Caco-2 (cell line): ENCODE measurements around the gene SPP1. TPM values are rescaled to one million over a fixed set of nuclear protein-coding genes. Genes with fewer than 3 reads are reported as not detected.
"Not testable (repeated sequence)": the region's sequence is repeated elsewhere in the genome, so short reads cannot be mapped to it uniquely, and the experiment has no call there.

Source experiments
- BruUV-seq: library from RNA; stranded (reverse); fragments of 400-500 nt; replicated peaks from 2 replicates; lab custom pipeline; 2021; lab: Mats Ljungman, UMichigan
- CTCF ChIA-PET: fragments of 300-600 bp; sonication (Branson Sonifier 250); formaldehyde crosslinking; loops from one replicate; lab custom pipeline; 2022; ENCODE audit warnings: antibody characterized with exemption; lab: Charles Lee
- POLR2A ChIA-PET: fragments of 300-600 bp; sonication (Branson Sonifier 250); formaldehyde crosslinking; loops from one replicate; lab custom pipeline; 2022; ENCODE audit warnings: antibody characterized with exemption; lab: Charles Lee
- DNase-seq, 2 experiments: peaks; one replicate each; pipeline versions ENCODE4 v3.0.0 to v3.0.0-alpha.2; 2020 to 2022
- H3K27me3 ChIP-seq: replicated peaks from 2 replicates; pipeline ENCODE4 v1.6.0; 2011; ENCODE audit warnings: low read length; ENCODE audit not compliant: control insufficient read depth, insufficient read depth
- H3K36me3 ChIP-seq: 2 replicates; pipeline ENCODE4 v1.5.1; 2011; ENCODE audit warnings: low read length; ENCODE audit not compliant: control insufficient read depth, insufficient read depth
- H3K4me1 ChIP-seq: fragments of 250-450 bp; sonication (Bioruptor Pico); 2 replicates; pipeline ENCODE4 v1.5.1; 2020; ENCODE audit warnings: mild to moderate bottlenecking
- H3K4me3 ChIP-seq: 2 replicates; pipeline ENCODE4 v1.5.1; 2011; ENCODE audit warnings: low read depth, mild to moderate bottlenecking, control low read depth, low read length
- H3K9me3 ChIP-seq: fragments of 250-450 bp; sonication (Bioruptor Pico); 2 replicates; pipeline ENCODE4 v1.5.1; 2020; ENCODE audit warnings: mild to moderate bottlenecking, moderate library complexity
- H3K27ac Mint-ChIP-seq: one replicate; pipeline ENCODE4 v1.8.0; 2022; ENCODE audit warnings: mixed read lengths; ENCODE audit not compliant: unreplicated experiment
- H3K27me3 Mint-ChIP-seq: one replicate; pipeline ENCODE4 v1.8.0; 2022; ENCODE audit warnings: mixed read lengths; ENCODE audit not compliant: insufficient read depth, unreplicated experiment
- H3K36me3 Mint-ChIP-seq: one replicate; pipeline ENCODE4 v1.8.0; 2022; ENCODE audit warnings: mild to moderate bottlenecking, mixed read lengths; ENCODE audit not compliant: insufficient read depth, unreplicated experiment
- H3K4me1 Mint-ChIP-seq: one replicate; pipeline ENCODE4 v1.8.0; 2022; ENCODE audit warnings: low read depth, mixed read lengths; ENCODE audit not compliant: unreplicated experiment
- H3K4me3 Mint-ChIP-seq: one replicate; pipeline ENCODE4 v1.8.0; 2022; ENCODE audit warnings: mild to moderate bottlenecking, moderate library complexity, mixed read lengths; ENCODE audit not compliant: unreplicated experiment
- H3K9me3 Mint-ChIP-seq: one replicate; pipeline ENCODE4 v1.8.0; 2022; ENCODE audit warnings: mixed read lengths; ENCODE audit not compliant: unreplicated experiment
- CTCF ChIP-seq, 2 experiments: fragments of 200-600 bp in 1 of 2; IDR thresholded peaks; 1 replicate in 1 of 2; 2 replicates in 1 of 2; pipeline versions ENCODE4 v1.5.1 to v1.8.0; 2011 to 2022; ENCODE audit warnings: antibody characterized with exemption in 1 of 2, control low read depth in 1 of 2, inconsistent platforms in 1 of 2, low read depth in 1 of 2, low read length in 1 of 2, mild to moderate bottlenecking in 1 of 2, moderate library complexity in 1 of 2; ENCODE audit not compliant: insufficient read depth in 1 of 2, severe bottlenecking in 1 of 2, unreplicated experiment in 1 of 2
- intact Hi-C: fragments of 100-400 bp; cut with micrococcal nuclease; formaldehyde crosslinking; loops from one replicate; pipeline ENCODE4 v1.10.0; 2022; ENCODE audit not compliant: unreplicated experiment
- total RNA-seq: library from RNA; stranded (reverse); gene quantifications from 2 replicates; pipeline ENCODE4 v1.2.3, GENCODE V29; 2022

Gene SPP1
- total RNA-seq, 1 experiment from 2014 or later, result 0.77 TPM

GRCh38 chr4:88018466-88018865 lies 43.0 kb downstream of the SPP1 start:
- Histone ChIP-seq H3K4me1 (no peaks in the 10 kb centered on the region), H3K36me3 (no peaks in the 10 kb centered on the region), H3K9me3 (no peaks in the 10 kb centered on the region), H3K27me3 (no peaks in the 10 kb centered on the region), H3K4me3 (no peak overlapping the region)
- Mint-ChIP-seq H3K4me3 (no peak overlapping the region), H3K27me3 (no peaks in the 10 kb centered on the region), H3K36me3 (no peaks in the 10 kb centered on the region), H3K4me1 (no peaks in the 10 kb centered on the region), H3K27ac (no peak overlapping the region), H3K9me3 (no peaks in the 10 kb centered on the region)
- no TSS peak for BruUV-seq
- intact Hi-C loops, result no loop called here
- CTCF ChIA-PET, result interaction anchor here (1.0 kb wide), 1 partner anchor 36 kb away, joined by 3 read pairs; no protein-coding TSS in a partner anchor
- DNase-seq, result no peak
- POLR2A ChIA-PET, result no interaction called here
- no peak for TF ChIP-seq CTCF (IDR thresholded peaks at IDR 0.05; ENCODE audit: insufficient read depth in 1 of 2, low read depth in 1 of 2, low read length in 1 of 2, severe bottlenecking in 1 of 2, unreplicated experiment in 1 of 2)

GRCh38 chr4:88021824-88022223 lies 46.3 kb downstream of the SPP1 start:
- Mint-ChIP-seq H3K36me3 (peaks cover 9% of the 10 kb centered on the region), H3K27me3 (no peaks in the 10 kb centered on the region), H3K27ac (no peak overlapping the region), H3K9me3 (peaks cover 14% of the 10 kb centered on the region), H3K4me3 (no peak overlapping the region), H3K4me1 (no peaks in the 10 kb centered on the region)
- no peaks in the 10 kb centered on the region for H3K4me1 ChIP-seq
- no peaks in the 10 kb centered on the region for H3K27me3 ChIP-seq
- no peak overlapping the region for H3K4me3 ChIP-seq
- H3K36me3 ChIP-seq, result no peaks in the 10 kb centered on the region
- intact Hi-C loops, result no loop called here
- ChIA-PET POLR2A (no interaction called here), CTCF (no interaction called here)
- no TSS peak for BruUV-seq
- 0 out of 2 replicates have a peak, but pooled peaks cover 5% of the 10 kb centered on the region for H3K9me3 ChIP-seq
- no peak for DNase-seq
- no peak for TF ChIP-seq CTCF (IDR thresholded peaks at IDR 0.05; ENCODE audit: insufficient read depth in 1 of 2, low read depth in 1 of 2, low read length in 1 of 2, severe bottlenecking in 1 of 2, unreplicated experiment in 1 of 2)

GRCh38 chr4:88022289-88022688 lies 46.8 kb downstream of the SPP1 start:
- Histone ChIP-seq H3K4me1 (no peaks in the 10 kb centered on the region), H3K36me3 (no peaks in the 10 kb centered on the region), H3K9me3 (0 out of 2 replicates have a peak, but pooled peaks cover 5% of the 10 kb centered on the region), H3K27me3 (no peaks in the 10 kb centered on the region), H3K4me3 (no peak overlapping the region)
- POLR2A ChIA-PET, result no interaction called here
- Mint-ChIP-seq H3K36me3 (peaks cover 9% of the 10 kb centered on the region), H3K27ac (no peak overlapping the region), H3K4me3 (no peak overlapping the region), H3K4me1 (peaks cover 2% of the 10 kb centered on the region), H3K27me3 (no peaks in the 10 kb centered on the region), H3K9me3 (peaks cover 14% of the 10 kb centered on the region)
- intact Hi-C loops, result no loop called here
- no peak for DNase-seq
- CTCF ChIA-PET, result no interaction called here
- TF ChIP-seq CTCF (IDR thresholded peaks at IDR 0.05; ENCODE audit: insufficient read depth in 1 of 2, low read depth in 1 of 2, low read length in 1 of 2, severe bottlenecking in 1 of 2, unreplicated experiment in 1 of 2), result no peak
- BruUV-seq, result no TSS peak

- CTCF ChIA-PET, result interaction anchor here (0.6 kb wide), 1 partner anchor 13 kb away, joined by 7 read pairs; no protein-coding TSS in a partner anchor
- BruUV-seq, H3K9me3 ChIP-seq, H3K27ac Mint-ChIP-seq, H3K27me3 Mint-ChIP-seq, POLR2A ChIA-PET, H3K4me3 Mint-ChIP-seq, intact Hi-C loops, H3K4me1 ChIP-seq, H3K27me3 ChIP-seq, H3K36me3 ChIP-seq, H3K36me3 Mint-ChIP-seq, DNase-seq, H3K4me3 ChIP-seq: not testable (repeated sequence)
- Mint-ChIP-seq H3K9me3 (peaks cover 14% of the 10 kb centered on the region), H3K4me1 (peaks cover 10% of the 10 kb centered on the region)
Observed at GRCh38 chr4:88025868-88026661, 50.6 kb downstream of the SPP1 start.
